CD4-positive, CD25-positive, alpha-beta regulatory T cell (primary cell): ENCODE data around the gene CCNG2. TPM values are rescaled to one million over a fixed set of nuclear protein-coding genes. Genes with fewer than 3 reads are reported as not detected.

ENCODE experiments used
- ATAC-seq, 2 donors: fragments of 150-1000 bp; cut with Tn5 transposase; one replicate each; pipeline ENCODE4 v1.10.0; 2021; ENCODE audit warnings: low read depth in 2 of 2, moderate number of reproducible peaks in 2 of 2, moderate library complexity in 1 of 2
- DNase-seq, 3 donors: peaks; one replicate each; pipeline versions ENCODE4 v3.0.0 to v3.0.0-alpha.2; 2012 to 2022; ENCODE audit warnings: mixed read lengths in 1 of 3
- H3K27ac ChIP-seq: one replicate; pipeline ENCODE4 v1.7.0; 2013; ENCODE audit warnings: mild to moderate bottlenecking, low read length; ENCODE audit not compliant: insufficient read depth, poor library complexity, severe bottlenecking
- H3K27me3 ChIP-seq: one replicate; pipeline ENCODE4 v1.7.0; 2013; ENCODE audit warnings: low read length; ENCODE audit not compliant: control insufficient read depth, insufficient read depth
- H3K36me3 ChIP-seq: one replicate; pipeline ENCODE4 v1.7.0; 2013; ENCODE audit warnings: mild to moderate bottlenecking, low read length, moderate library complexity; ENCODE audit not compliant: control insufficient read depth, insufficient read depth
- H3K4me1 ChIP-seq: 2 replicates; pipeline ENCODE4 v1.7.0; 2013; ENCODE audit warnings: mild to moderate bottlenecking, low read length; ENCODE audit not compliant: insufficient read depth, control insufficient read depth, poor library complexity, severe bottlenecking
- H3K4me3 ChIP-seq: one replicate; pipeline ENCODE4 v1.7.0; 2013; ENCODE audit warnings: low read depth, mild to moderate bottlenecking, low read length, moderate library complexity
- H3K9me3 ChIP-seq, 2 experiments: 1 replicate in 1 of 2; 2 replicates in 1 of 2; pipeline ENCODE4 v1.7.0; 2013; ENCODE audit warnings: low read length in 2 of 2, mild to moderate bottlenecking in 1 of 2, moderate library complexity in 1 of 2; ENCODE audit not compliant: control insufficient read depth in 2 of 2
- H3K27ac Mint-ChIP-seq, 3 donors: one replicate each; pipeline ENCODE4 v1.8.0; 2020 to 2022; ENCODE audit warnings: mild to moderate bottlenecking in 3 of 3, mixed read lengths in 3 of 3, moderate library complexity in 2 of 3
- H3K27me3 Mint-ChIP-seq: one replicate; pipeline ENCODE4 v1.8.0; 2022; ENCODE audit warnings: mild to moderate bottlenecking, mixed read lengths
- H3K36me3 Mint-ChIP-seq: one replicate; pipeline ENCODE4 v1.8.0; 2020; ENCODE audit warnings: mixed read lengths
- H3K4me1 Mint-ChIP-seq, 4 donors: one replicate each; pipeline ENCODE4 v1.8.0; 2020 to 2022; ENCODE audit warnings: mixed read lengths in 4 of 4, mild to moderate bottlenecking in 1 of 4
- H3K4me3 Mint-ChIP-seq, 4 donors: one replicate each; pipeline ENCODE4 v1.8.0; 2020 to 2022; ENCODE audit warnings: mild to moderate bottlenecking in 4 of 4, mixed read lengths in 4 of 4, moderate library complexity in 3 of 4
- H3K9me3 Mint-ChIP-seq, 7 donors: one replicate each; pipeline ENCODE4 v1.8.0; 2020 to 2022; ENCODE audit warnings: mixed read lengths in 7 of 7, mild to moderate bottlenecking in 3 of 7, moderate library complexity in 2 of 7
- polyA plus RNA-seq, 4 donors: library from polyadenylated mRNA; unstranded; fragments of 300-500 nt; fragmentation: Illumina TruSeq; gene quantifications; one replicate each; pipeline ENCODE4 v1.2.3, GENCODE V29; 2021
- total RNA-seq: library from RNA; stranded (reverse); gene quantifications from one replicate; pipeline ENCODE4 v1.2.3, GENCODE V29; 2022

The CCNG2 gene
- total and polyA plus RNA-seq, 5 donors from 2014 or later, result 35.0 to 80.6 (median 41.1) TPM

- Mint-ChIP-seq H3K27me3 (peaks cover 6% of the 10 kb centered on the region), H3K9me3 (peaks cover 0 to 2% (median 0%) of the 10 kb centered on the region in 7 donors), H3K36me3 (peaks cover 10% of the 10 kb centered on the region), H3K4me3 (peak overlapping the region; percentile 93 to 99 (median 98)), H3K27ac (peak overlapping the region; percentile 98 to 99 (median 98)), H3K4me1 (peaks cover 28 to 78% (median 63%) of the 10 kb centered on the region in 4 donors)
- H3K4me3 ChIP-seq, result peak overlapping the region; percentile 82
- peak overlapping the region; percentile 89 for H3K27ac ChIP-seq
- H3K9me3 ChIP-seq, result no peaks in the 10 kb centered on the region
- ATAC-seq (no peak), DNase-seq (no peak)
- H3K27me3 ChIP-seq, result no peaks in the 10 kb centered on the region
- H3K36me3 ChIP-seq, result peaks cover 20% of the 10 kb centered on the region
- peaks cover 67% of the 10 kb centered on the region for H3K4me1 ChIP-seq
Measured at GRCh38 chr4:77155631-77156452, 1.2 kb upstream of the CCNG2 start.

- Mint-ChIP-seq H3K4me1 (peaks cover 23 to 72% (median 58%) of the 10 kb centered on the region in 4 donors), H3K27me3 (peaks cover 6% of the 10 kb centered on the region), H3K4me3 (peak overlapping the region; percentile 93 to 99 (median 98))
Measured at GRCh38 chr4:77156533-77156911, 485 bp upstream of the CCNG2 start.

GRCh38 chr4:77157859-77158486, 966 bp downstream of the CCNG2 start:
- H3K4me1 Mint-ChIP-seq, result peaks cover 23 to 71% (median 58%) of the 10 kb centered on the region in 4 donors
- H3K4me3 ChIP-seq, result peak overlapping the region; percentile 73
- peak overlapping the region; percentile 93 to 99 (median 98) for H3K4me3 Mint-ChIP-seq
- no peaks in the 10 kb centered on the region for H3K9me3 ChIP-seq
- H3K36me3 Mint-ChIP-seq, result peaks cover 22% of the 10 kb centered on the region
- no peaks in the 10 kb centered on the region for H3K27me3 ChIP-seq
- ATAC-seq (peak in 1 of 2 donors; percentile 14), DNase-seq (peak; percentile 64 to 80 (median 77))
- peaks cover 0 to 2% (median 0%) of the 10 kb centered on the region in 7 donors for H3K9me3 Mint-ChIP-seq
- H3K27ac ChIP-seq, result peak overlapping the region; percentile 89
- H3K27ac Mint-ChIP-seq, result peak overlapping the region; percentile 89 to 98 (median 89)
- peaks cover 57% of the 10 kb centered on the region for H3K4me1 ChIP-seq
- H3K27me3 Mint-ChIP-seq, result peaks cover 6% of the 10 kb centered on the region
- peaks cover 40% of the 10 kb centered on the region for H3K36me3 ChIP-seq

More at GRCh38 chr4:77156533-77156911, 485 bp upstream of the CCNG2 start:
- Mint-ChIP-seq H3K27ac (peak overlapping the region; percentile 98 to 99 (median 98)), H3K36me3 (peaks cover 10% of the 10 kb centered on the region), H3K9me3 (peaks cover 0 to 2% (median 0%) of the 10 kb centered on the region in 7 donors)
- Histone ChIP-seq H3K9me3 (no peaks in the 10 kb centered on the region), H3K27me3 (no peaks in the 10 kb centered on the region), H3K4me1 (peaks cover 67% of the 10 kb centered on the region), H3K4me3 (peak overlapping the region; percentile 82), H3K27ac (peak overlapping the region; percentile 89), H3K36me3 (peaks cover 26% of the 10 kb centered on the region)
- ATAC-seq (peak; percentile 97), DNase-seq (peak; percentile 97 to 100 (median 99))

DNA sequence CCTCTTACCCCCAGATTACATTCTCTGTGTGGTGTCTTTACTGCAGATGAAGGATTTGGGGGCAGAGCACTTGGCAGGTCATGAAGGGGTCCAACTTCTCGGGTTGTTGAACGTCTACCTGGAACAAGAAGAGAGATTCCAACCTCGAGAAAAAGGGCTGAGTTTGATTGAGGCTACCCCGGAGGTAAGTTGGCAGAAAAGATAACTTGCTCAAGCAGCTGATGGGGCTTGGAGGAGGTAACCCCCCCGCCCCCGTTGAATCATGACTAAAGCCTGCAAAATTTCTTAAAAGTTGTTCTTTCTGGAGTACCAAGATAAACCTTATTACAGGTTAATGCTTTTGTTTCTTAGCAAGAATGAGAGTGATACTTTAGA, 1.5 kb downstream of the CCNG2 start:
- ATAC-seq (no peak), DNase-seq (peak in 2 of 3 donors; percentile 21 to 24)
- peaks cover 27% of the 10 kb centered on the region for H3K36me3 Mint-ChIP-seq
- Histone ChIP-seq H3K4me3 (peak overlapping the region; percentile 73), H3K9me3 (no peaks in the 10 kb centered on the region), H3K4me1 (peaks cover 57% of the 10 kb centered on the region), H3K27me3 (no peaks in the 10 kb centered on the region), H3K27ac (peak overlapping the region; percentile 89), H3K36me3 (peaks cover 45% of the 10 kb centered on the region)
- peaks cover 28 to 71% (median 60%) of the 10 kb centered on the region in 4 donors for H3K4me1 Mint-ChIP-seq
- H3K27me3 Mint-ChIP-seq, result peaks cover 6% of the 10 kb centered on the region
- H3K4me3 Mint-ChIP-seq, result peak overlapping the region; percentile 93 to 99 (median 98)
- H3K9me3 Mint-ChIP-seq, result peaks cover 0 to 2% (median 0%) of the 10 kb centered on the region in 7 donors
- H3K27ac Mint-ChIP-seq, result peak overlapping the region; percentile 26 to 89 (median 85)

DNA sequence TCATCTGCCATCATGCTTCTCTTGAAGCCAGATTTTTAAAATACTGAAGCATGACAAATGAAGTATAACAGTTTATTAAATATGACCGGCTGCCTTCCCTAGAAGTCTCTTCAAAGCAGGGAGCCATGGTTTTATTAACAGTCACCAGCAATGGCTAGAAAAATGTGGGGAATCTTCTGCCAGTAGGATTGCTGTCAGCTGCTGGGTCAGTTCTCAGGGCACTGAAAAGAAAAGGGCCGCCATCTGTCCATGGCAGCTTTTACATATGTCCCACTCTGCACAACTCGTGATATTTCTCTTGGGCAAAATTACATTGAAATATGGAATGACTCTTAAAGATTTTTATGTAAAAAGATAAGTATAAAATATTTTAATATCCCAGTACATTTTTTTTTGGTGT, 2.8 kb downstream of the CCNG2 start:
- Mint-ChIP-seq H3K4me3 (peak overlapping the region; percentile 93 to 99 (median 98)), H3K4me1 (peaks cover 27 to 69% (median 57%) of the 10 kb centered on the region in 4 donors), H3K36me3 (peaks cover 36% of the 10 kb centered on the region), H3K27me3 (peaks cover 6% of the 10 kb centered on the region), H3K27ac (peak overlapping the region in 1 of 3 donors; percentile 39), H3K9me3 (peaks cover 0 to 2% (median 0%) of the 10 kb centered on the region in 7 donors)
- Histone ChIP-seq H3K4me3 (peak overlapping the region; percentile 73), H3K4me1 (peaks cover 51% of the 10 kb centered on the region), H3K27me3 (no peaks in the 10 kb centered on the region), H3K9me3 (no peaks in the 10 kb centered on the region), H3K27ac (no peak overlapping the region), H3K36me3 (peaks cover 59% of the 10 kb centered on the region)
- DNase-seq (no peak), ATAC-seq (no peak)

DNA sequence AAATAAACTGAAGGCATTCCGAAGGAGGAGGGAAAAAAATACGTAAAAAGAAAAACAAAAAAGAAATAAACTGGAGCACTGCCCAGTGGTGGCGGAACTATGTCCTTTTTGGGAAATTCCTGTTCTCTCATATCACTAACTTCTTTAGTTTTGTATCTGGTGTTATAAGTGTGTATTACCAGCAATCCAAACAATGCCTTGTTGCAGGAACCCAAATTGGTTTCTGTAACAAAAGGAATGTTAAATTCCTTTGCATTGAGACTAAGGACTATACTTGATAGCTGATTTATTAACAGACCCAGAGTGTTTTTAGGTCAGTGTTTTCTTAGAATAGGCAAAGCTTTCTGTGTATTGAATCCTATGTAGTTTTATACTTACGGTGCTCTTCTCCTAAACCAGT, 6.6 kb downstream of the CCNG2 start:
- H3K4me1 Mint-ChIP-seq, result peaks cover 30 to 61% (median 53%) of the 10 kb centered on the region in 4 donors
- DNase-seq, result no peak
- no peaks in the 10 kb centered on the region for H3K27me3 ChIP-seq
- peaks cover 90% of the 10 kb centered on the region for H3K36me3 ChIP-seq
- peak overlapping the region; percentile 42 for H3K4me3 ChIP-seq
- ATAC-seq, result no peak
- no peaks in the 10 kb centered on the region for H3K9me3 Mint-ChIP-seq
- peak overlapping the region in 1 of 3 donors; percentile 45 for H3K27ac Mint-ChIP-seq
- peaks cover 52% of the 10 kb centered on the region for H3K36me3 Mint-ChIP-seq
- H3K4me3 Mint-ChIP-seq, result peak overlapping the region in 2 of 4 donors; percentile 57 to 59
- peaks cover 41% of the 10 kb centered on the region for H3K4me1 ChIP-seq
- no peaks in the 10 kb centered on the region for H3K9me3 ChIP-seq
- H3K27me3 Mint-ChIP-seq, result no peaks in the 10 kb centered on the region
- no peak overlapping the region for H3K27ac ChIP-seq

DNA sequence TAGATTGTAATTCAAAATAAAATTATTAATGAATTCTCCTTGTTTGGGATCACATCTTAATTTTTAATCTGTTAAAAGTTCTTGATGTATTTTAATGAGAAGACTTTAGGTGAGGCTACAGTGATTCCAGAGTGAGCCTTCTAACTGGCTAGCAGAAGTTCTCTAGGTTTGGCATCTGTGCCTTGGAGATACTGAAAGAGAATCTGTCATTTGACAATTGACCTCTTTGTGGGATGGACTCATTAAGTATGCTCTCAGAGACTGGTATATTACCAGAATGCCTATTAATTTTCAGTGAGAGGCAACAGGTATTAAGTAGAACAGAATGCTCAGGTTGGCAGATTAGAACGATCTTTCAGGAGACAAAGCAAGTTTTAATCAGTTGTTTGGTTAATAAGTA, 10.2 kb downstream of the CCNG2 start:
- DNase-seq, result no peak
- Mint-ChIP-seq H3K27me3 (no peaks in the 10 kb centered on the region), H3K4me1 (peaks cover 29 to 47% (median 38%) of the 10 kb centered on the region in 4 donors), H3K4me3 (no peak overlapping the region), H3K9me3 (no peaks in the 10 kb centered on the region), H3K27ac (peak overlapping the region in 1 of 3 donors; percentile 59), H3K36me3 (peaks cover 65% of the 10 kb centered on the region)
- Histone ChIP-seq H3K4me3 (no peak overlapping the region), H3K9me3 (no peaks in the 10 kb centered on the region), H3K27me3 (no peaks in the 10 kb centered on the region), H3K27ac (no peak overlapping the region), H3K4me1 (peaks cover 25% of the 10 kb centered on the region), H3K36me3 (peaks cover 75% of the 10 kb centered on the region)
- ATAC-seq, result no peak
